GM12872 (cell line): Measurements from ENCODE around the gene PLCD1.

Experiments
- TF ChIP-seq, protein P1 (sequence below): IDR thresholded peaks from 3 replicates; pipeline ENCODE4 v1.5.1; 2011; ENCODE audit warnings: low read depth, mild to moderate bottlenecking, low read length, moderate library complexity; ENCODE audit not compliant: insufficient read depth

The PLCD1 gene

DNA sequence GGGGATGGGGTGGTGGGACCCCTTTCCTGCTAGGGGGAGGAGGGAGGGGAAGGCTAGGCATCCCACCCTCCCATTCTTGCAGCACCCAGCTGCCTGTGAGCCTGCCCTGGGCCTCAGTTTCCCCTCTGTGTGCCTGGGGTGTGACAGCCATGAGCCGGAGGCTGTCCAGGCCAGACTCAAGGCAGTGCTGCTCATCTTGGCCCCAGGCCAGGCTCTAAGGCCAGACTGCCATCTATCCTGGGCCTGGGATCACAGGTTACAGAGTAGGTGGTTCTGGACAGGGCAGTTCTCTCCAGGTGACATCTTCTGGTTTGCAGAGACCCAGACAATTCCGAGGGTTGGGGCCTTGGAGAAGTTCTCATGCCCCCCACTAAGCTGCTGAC is 42.1 kb downstream of the PLCD1 start:
- TF ChIP-seq, protein P1, sequence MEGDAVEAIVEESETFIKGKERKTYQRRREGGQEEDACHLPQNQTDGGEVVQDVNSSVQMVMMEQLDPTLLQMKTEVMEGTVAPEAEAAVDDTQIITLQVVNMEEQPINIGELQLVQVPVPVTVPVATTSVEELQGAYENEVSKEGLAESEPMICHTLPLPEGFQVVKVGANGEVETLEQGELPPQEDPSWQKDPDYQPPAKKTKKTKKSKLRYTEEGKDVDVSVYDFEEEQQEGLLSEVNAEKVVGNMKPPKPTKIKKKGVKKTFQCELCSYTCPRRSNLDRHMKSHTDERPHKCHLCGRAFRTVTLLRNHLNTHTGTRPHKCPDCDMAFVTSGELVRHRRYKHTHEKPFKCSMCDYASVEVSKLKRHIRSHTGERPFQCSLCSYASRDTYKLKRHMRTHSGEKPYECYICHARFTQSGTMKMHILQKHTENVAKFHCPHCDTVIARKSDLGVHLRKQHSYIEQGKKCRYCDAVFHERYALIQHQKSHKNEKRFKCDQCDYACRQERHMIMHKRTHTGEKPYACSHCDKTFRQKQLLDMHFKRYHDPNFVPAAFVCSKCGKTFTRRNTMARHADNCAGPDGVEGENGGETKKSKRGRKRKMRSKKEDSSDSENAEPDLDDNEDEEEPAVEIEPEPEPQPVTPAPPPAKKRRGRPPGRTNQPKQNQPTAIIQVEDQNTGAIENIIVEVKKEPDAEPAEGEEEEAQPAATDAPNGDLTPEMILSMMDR = no peak

DNA sequence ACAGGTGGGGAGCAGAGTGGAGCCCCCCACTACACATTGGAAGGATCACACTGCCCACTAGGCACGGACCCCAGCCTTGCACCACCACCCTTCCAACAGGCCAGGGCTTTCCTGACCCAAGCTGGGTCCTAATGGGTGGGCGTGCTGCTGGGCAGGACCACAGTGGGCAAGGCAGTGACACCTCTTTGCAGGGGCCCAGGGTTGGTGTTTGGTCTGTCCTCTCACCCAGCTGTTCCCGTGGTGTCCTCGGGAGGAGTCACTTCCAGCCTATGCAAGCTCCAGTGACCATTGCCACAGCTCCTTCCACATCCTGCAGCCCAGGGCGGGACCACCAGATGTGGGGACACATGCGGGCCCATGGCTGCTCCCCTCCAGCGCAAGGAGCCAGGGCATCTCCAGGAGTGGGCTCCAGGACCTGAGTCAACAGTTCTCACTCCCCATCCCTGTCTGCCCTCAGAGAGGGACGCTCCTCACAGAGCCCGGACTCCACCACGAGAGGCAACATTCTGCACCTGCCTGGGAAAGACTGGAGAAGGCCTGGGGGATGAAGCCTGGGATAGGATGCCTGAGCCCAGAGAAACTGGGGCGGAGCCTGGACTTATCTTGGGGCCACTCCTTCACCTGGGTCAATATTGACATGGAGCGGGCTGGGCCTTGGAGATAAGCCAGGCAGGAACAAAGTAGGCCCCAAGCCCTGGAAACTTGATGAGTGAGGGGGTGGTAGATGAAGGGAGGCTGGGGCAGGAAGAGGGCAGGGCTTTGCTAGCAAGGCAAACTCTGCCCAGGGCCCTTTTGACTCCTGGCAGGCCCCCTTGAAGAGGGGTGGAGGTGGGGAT is 42.7 kb downstream of the PLCD1 start:
- TF ChIP-seq, protein P1 = no peak

DNA sequence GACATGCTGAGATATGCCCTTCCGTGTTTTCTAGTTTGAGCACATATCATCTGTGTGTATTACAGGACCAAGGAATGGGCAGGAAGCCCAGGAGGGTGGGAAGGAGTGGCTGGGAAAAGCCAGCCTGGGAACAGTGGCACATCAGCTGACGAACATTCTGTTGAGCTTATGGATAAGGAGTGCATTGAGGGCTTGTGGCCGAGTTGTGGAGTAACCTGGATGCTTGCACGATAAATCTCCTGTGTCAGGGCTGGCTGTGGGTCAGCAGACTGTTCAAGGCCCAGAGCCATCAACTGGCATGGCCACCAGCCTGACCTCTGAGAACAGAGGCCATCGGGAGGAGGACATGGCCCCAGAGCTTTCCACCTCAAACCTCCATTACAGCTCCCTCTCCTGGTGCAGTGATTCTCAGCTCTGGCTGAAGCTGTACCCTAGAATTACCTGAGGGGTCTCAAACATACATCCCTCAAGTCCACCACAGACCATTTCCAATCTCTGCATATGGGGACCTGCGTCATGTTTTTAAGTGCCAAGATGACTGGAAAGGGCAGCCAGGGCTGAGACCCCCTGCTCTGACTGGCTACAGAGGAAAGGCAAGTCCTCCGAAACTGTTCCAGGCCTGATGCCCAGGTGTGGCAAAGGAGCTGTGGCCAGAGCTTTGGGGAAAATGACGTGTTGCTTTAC is 43.7 kb downstream of the PLCD1 start:
- TF ChIP-seq, protein P1 = no peak

DNA sequence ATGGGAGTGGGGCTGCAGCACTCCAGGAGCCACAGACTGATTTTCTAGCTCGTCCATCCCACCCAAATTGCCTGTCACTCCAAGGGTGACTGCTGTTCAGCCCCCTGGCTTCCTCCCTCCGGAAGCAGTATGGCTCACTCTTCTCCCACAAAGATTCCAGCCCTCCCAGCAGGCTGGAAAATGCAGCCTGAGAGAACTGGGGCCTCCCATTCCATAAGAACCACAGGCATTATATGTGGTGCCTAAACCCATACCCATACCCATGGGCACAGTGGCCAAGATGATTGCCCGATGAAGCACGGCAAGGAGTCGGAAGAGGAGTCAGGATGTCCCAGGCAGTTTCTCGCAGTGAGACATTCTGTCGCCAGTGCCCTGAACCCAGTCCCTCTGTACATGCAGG is 44.8 kb downstream of the PLCD1 start:
- TF ChIP-seq, protein P1 = no peak

DNA sequence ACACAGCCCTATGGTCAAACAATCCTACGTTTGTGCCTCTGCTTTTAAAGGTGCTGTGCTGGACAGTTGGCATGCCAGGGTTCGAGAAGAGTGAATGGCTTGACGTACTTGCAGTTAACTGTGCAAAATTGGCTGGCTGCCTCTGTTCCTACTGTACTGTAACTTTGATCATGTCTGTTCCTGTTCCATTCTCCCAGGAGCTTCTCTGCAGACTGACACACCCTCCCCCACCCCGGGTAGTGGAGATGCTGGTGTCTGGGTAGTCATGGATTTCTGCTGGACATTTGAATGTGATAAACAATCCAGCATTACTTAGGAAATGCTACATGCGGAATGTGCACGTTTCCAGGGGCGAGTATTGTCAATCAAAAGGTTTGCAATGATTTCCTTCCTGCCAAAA is 45.4 kb downstream of the PLCD1 start:
- TF ChIP-seq, protein P1 = no peak

DNA sequence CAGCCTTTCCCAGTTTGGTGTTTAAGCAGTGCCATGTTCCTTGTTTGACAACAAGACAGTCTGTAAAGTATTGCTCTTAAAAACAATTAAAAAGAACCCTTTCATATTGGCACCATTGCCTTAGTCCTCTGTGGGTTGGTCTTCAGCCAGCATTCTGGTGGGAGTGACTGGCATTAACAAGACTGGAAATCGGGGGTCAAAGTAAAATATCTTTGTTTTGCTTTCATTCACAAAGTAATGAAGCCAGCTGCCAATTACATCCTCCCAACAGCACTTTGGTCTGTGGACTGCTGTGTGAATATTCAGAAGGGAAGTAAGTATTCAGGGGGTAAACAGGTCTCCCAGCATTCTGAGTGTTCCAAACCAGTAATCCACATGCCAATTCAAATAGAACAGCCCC is 47.1 kb downstream of the PLCD1 start:
- TF ChIP-seq, protein P1 = no peak

DNA sequence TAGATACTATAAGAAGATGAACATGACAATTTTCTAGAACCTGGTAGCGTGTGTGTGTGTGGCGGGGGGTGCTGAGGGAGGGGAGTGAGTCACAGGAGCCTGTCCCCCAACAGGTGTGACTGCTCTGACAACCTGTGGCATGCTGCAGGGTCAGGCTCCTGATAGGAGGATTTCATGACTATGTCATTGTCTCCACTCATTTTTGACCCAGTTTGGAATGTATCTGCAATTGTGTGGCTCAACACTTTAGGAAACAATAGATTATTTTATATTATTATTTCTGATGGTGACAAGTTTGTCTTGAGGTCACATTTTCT is 48.1 kb downstream of the PLCD1 start:
- TF ChIP-seq, protein P1 = no peak
